ENCODE results near the gene OR2AK2.
A peak's percentile ranks its signal among the peaks of the same experiment; 100 is the strongest.

Gene OR2AK2

GRCh38 chr1:247964933-247965332 lies at the start of gene OR2AK2:
TSS of gene OR2AK2 (plus strand) at chr1:247965233. CDS start at chr1:247965377, 144 bp downstream.
- no peak for DNase-seq

GRCh38 chr1:247919952-247920351 lies 45.1 kb upstream of the OR2AK2 start, which contains the start of gene OR2T8:
TSS of gene OR2T8 (plus strand) at chr1:247920252. CDS start at chr1:247921018, 766 bp downstream.
- DNase-seq = no peak

- DNase-seq = no peak
These were observed 41.1 kb upstream of the OR2AK2 start for GRCh38 chr1:247923941-247924340.

- DNase-seq = no peak
These were observed 40.2 kb upstream of the OR2AK2 start, which contains the start of gene OR2AJ1 for GRCh38 chr1:247924868-247925267. TSS of gene OR2AJ1 (plus strand) at chr1:247924889. CDS start at chr1:247933769, 8,880 bp downstream.

GRCh38 chr1:247933989-247934388 lies 31.0 kb upstream of the OR2AK2 start:
- no peak for DNase-seq

- no peak for DNase-seq
These were observed 29.3 kb upstream of the OR2AK2 start for GRCh38 chr1:247935781-247936180.

GRCh38 chr1:247936415-247936814 lies 28.6 kb upstream of the OR2AK2 start:
- no peak for DNase-seq

- DNase-seq = peak; percentile 96
These were observed 27.9 kb upstream of the OR2AK2 start for GRCh38 chr1:247936965-247937734.

GRCh38 chr1:247942624-247943023 lies 22.4 kb upstream of the OR2AK2 start:
- DNase-seq = no peak

GRCh38 chr1:247948558-247948957 lies 16.5 kb upstream of the OR2AK2 start, which contains the start of gene OR2L8:
TSS of gene OR2L8 (plus strand) at chr1:247948858. CDS start at chr1:247948858, 0 bp downstream.
- no peak for DNase-seq

- DNase-seq = no peak
These were observed 11.6 kb upstream of the OR2AK2 start for GRCh38 chr1:247953408-247953807.

- no peak for DNase-seq
These were observed 3.2 kb upstream of the OR2AK2 start for GRCh38 chr1:247961791-247962190.

GRCh38 chr1:247962911-247963588 lies 2.0 kb upstream of the OR2AK2 start:
- DNase-seq = no peak

GRCh38 chr1:247966532-247967204 lies 1.6 kb downstream of the OR2AK2 start:
- no peak for DNase-seq

- no peak for DNase-seq
These were observed 28.0 kb downstream of the OR2AK2 start for GRCh38 chr1:247992986-247993385.

GRCh38 chr1:247998811-247999210 lies 33.8 kb downstream of the OR2AK2 start:
- no peak for DNase-seq

- no peak for DNase-seq
These were observed 35.1 kb downstream of the OR2AK2 start for GRCh38 chr1:248000169-248000568.

GRCh38 chr1:248007778-248008177 lies 42.7 kb downstream of the OR2AK2 start:
- DNase-seq = no peak

GRCh38 chr1:248009681-248010080 lies 44.6 kb downstream of the OR2AK2 start:
- DNase-seq = no peak

- DNase-seq = no peak
These were observed 48.2 kb downstream of the OR2AK2 start, which contains the start of gene OR2L5 for GRCh38 chr1:248013229-248013710. TSS of gene OR2L5 (plus strand) at chr1:248013660. CDS start at chr1:248021948, 8,288 bp downstream.

GRCh38 chr1:248015803-248016202 lies 50.8 kb downstream of the OR2AK2 start:
- no peak for DNase-seq

Measured in stimulated activated CD4-positive, alpha-beta T cell treated with anti-CD3 and anti-CD28 coated beads, Interleukin-15, amount 100 ng/mL, for 24 hours (primary cell).